Gastrocnemius medialis (tissue), 4 donors: Measurements from ENCODE around the gene AVEN. TPM values are rescaled to one million over a fixed set of nuclear protein-coding genes. Genes with fewer than 3 reads are reported as not detected.
"Not testable (repeated sequence)": the region's sequence is repeated elsewhere in the genome, so short reads cannot be mapped to it uniquely, and the experiment has no call there.

Experiments
- ATAC-seq, 2 donors: fragments of 150-250 bp; one replicate each; pipeline ENCODE4 v1.9.1; 2016
- DNase-seq, 2 donors: peaks; one replicate each; pipeline ENCODE4 v3.0.0-alpha.2; 2019
- H3K27ac ChIP-seq, 4 donors: fragments of 200-600 bp; sonication (generic); 1 replicate in 1 of 4; 2 replicates in 3 of 4; pipeline ENCODE4 v1.5.1; 2016 to 2018; ENCODE audit warnings: mild to moderate bottlenecking in 2 of 4, moderate library complexity in 1 of 4
- H3K27me3 ChIP-seq, 3 donors: fragments of 200-600 bp; sonication (generic) in 2 of 3; 1 replicate in 1 of 3; 2 replicates in 2 of 3; pipeline versions ENCODE4 v1.5.1 to v1.6.0; 2016 to 2019; ENCODE audit warnings: mild to moderate bottlenecking in 1 of 3, moderate library complexity in 1 of 3
- H3K36me3 ChIP-seq, 2 donors: fragments of 200-600 bp; sonication (generic) in 1 of 2; one replicate each; pipeline ENCODE4 v1.5.1; 2017 to 2018
- H3K4me1 ChIP-seq, 2 donors: fragments of 200-600 bp; sonication (generic) in 1 of 2; one replicate each; pipeline ENCODE4 v1.5.1; 2016 to 2017; ENCODE audit warnings: mild to moderate bottlenecking in 2 of 2
- H3K4me3 ChIP-seq, 4 donors: fragments of 200-600 bp; sonication (generic) in 3 of 4; 1 replicate in 1 of 4; 2 replicates in 3 of 4; pipeline ENCODE4 v1.5.1; 2016 to 2019; ENCODE audit warnings: mild to moderate bottlenecking in 2 of 4
- H3K9me3 ChIP-seq, 3 donors: fragments of 200-600 bp; sonication (generic) in 2 of 3; 1 replicate in 1 of 3; 2 replicates in 2 of 3; pipeline ENCODE4 v1.5.1; 2016 to 2019
- POLR2A ChIP-seq, 2 donors: fragments of 450-650 bp; IDR thresholded peaks; one replicate each; pipeline ENCODE4 v1.6.1; 2017; ENCODE audit warnings: antibody characterized with exemption in 2 of 2, mild to moderate bottlenecking in 2 of 2, moderate library complexity in 2 of 2
- in situ Hi-C, 4 donors: fragments of 200-750 bp; cut with MboI; loops; one replicate each; pipeline versions ENCODE4 v1.15.0 to v1.8.0; 2017; ENCODE audit warnings: low sequenced_read_pairs in 4 of 4
- intact Hi-C: fragments of 100-400 bp; cut with DNase I; formaldehyde crosslinking; loops from one replicate; pipeline ENCODE4 v1.15.1; 2023; ENCODE audit warnings: low total_unique reads
- total RNA-seq, 4 donors: library from RNA; depleted of rRNA; stranded (reverse); fragments of >200 nt; gene quantifications; one replicate each; pipeline versions ENCODE4 v1.1.0 to v1.2.3, GENCODE V29; 2016
- TF ChIP-seq, protein P1 (sequence below), 5 experiments: fragments of 450-650 bp in 3 of 5; fragments of 200-600 bp in 2 of 5; sonication (generic) in 2 of 5; IDR thresholded peaks in 4 of 5; conservative IDR thresholded peaks in 1 of 5; 1 replicate in 4 of 5; 2 replicates in 1 of 5; pipeline ENCODE4 v1.5.1; 2016 to 2019; ENCODE audit warnings: antibody characterized with exemption in 5 of 5, mild to moderate bottlenecking in 3 of 5, moderate library complexity in 3 of 5

Gene AVEN
- total RNA-seq, 4 donors from 2014 or later = 17.4 to 36.2 (median 21.5) TPM

DNA sequence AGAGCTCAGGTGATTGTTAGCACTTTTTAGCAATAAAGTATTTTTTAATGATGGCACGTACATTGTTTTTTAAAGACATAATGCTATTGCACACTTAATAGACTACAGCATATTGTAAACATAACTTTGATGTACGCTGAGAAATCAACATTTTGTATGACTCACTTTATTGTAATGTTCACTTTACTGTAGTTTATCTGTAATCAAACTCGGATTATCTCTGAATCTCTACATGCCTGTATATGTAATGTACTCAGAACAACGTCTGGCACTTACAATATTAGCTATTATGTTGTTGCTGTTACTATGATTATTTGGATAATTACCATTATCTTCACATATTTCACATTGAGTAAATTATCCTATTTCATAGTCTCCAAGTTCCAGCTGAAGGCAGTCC lies 208.7 kb downstream of the AVEN start:
- ATAC-seq (no peak), DNase-seq (no peak)
- in situ Hi-C loops = no loop called here
- intact Hi-C loops = no loop called here
- no peak overlapping the region for H3K27ac ChIP-seq
- no peaks in the 10 kb centered on the region for H3K9me3 ChIP-seq
- no peak overlapping the region for H3K4me3 ChIP-seq
- no peak for TF ChIP-seq POLR2A (IDR thresholded peaks at IDR 0.05)
- TF ChIP-seq, protein P1, sequence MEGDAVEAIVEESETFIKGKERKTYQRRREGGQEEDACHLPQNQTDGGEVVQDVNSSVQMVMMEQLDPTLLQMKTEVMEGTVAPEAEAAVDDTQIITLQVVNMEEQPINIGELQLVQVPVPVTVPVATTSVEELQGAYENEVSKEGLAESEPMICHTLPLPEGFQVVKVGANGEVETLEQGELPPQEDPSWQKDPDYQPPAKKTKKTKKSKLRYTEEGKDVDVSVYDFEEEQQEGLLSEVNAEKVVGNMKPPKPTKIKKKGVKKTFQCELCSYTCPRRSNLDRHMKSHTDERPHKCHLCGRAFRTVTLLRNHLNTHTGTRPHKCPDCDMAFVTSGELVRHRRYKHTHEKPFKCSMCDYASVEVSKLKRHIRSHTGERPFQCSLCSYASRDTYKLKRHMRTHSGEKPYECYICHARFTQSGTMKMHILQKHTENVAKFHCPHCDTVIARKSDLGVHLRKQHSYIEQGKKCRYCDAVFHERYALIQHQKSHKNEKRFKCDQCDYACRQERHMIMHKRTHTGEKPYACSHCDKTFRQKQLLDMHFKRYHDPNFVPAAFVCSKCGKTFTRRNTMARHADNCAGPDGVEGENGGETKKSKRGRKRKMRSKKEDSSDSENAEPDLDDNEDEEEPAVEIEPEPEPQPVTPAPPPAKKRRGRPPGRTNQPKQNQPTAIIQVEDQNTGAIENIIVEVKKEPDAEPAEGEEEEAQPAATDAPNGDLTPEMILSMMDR (IDR thresholded peaks at IDR 0.05 in 4 of 5, conservative IDR thresholded peaks at IDR 0.05 in 1 of 5) = no peak
- no peaks in the 10 kb centered on the region for H3K4me1 ChIP-seq
- no peaks in the 10 kb centered on the region for H3K27me3 ChIP-seq
- peaks cover 0 to 7% of the 10 kb centered on the region in 2 donors for H3K36me3 ChIP-seq

DNA sequence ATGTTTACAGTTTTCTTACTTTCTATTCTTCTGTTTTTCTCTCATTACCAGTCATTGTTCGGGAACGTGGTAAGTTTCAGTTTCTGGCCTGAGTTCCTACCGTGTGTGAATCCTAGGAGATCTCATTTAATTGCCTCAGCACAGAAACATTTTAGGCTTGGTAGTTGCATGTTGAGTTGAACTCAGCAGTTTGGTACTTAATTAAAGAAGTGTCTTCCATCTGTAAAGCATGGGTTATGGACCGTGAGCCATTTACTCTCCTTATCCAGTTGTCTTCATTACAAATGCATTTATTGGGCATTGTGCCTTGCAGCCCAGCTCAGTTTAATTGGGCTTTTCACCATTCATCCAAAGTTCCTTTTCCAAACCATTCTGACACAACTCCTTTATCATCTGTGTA lies 212.8 kb downstream of the AVEN start:
- Histone ChIP-seq H3K4me3 (no peak overlapping the region), H3K27ac (no peak overlapping the region), H3K36me3 (peaks cover 0 to 7% of the 10 kb centered on the region in 2 donors), H3K9me3 (no peaks in the 10 kb centered on the region), H3K27me3 (no peaks in the 10 kb centered on the region), H3K4me1 (no peaks in the 10 kb centered on the region)
- ATAC-seq (no peak), DNase-seq (no peak)
- intact Hi-C loops = no loop called here
- in situ Hi-C loops = no loop called here
- TF ChIP-seq POLR2A (IDR thresholded peaks at IDR 0.05) = no peak
- TF ChIP-seq, protein P1 (IDR thresholded peaks at IDR 0.05 in 4 of 5, conservative IDR thresholded peaks at IDR 0.05 in 1 of 5) = no peak

DNA sequence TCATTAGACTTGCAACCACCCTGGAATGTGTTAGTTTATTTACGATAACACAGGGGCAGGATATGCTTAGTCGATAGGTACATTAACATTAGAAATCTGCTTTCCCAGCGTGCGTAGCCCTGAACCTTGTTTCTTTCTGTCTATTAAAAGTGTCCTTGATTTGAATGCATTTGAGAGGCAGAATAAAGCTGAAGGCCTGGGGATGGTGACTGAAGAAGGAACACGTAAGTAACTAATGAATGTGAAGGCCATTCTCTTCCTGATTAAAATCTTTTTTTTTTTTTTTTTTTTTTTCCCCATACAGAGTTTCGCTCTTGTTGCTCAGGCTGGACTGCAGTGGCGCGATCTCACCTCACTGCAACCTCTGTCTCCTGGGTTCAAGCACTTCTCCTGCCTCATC lies 213.6 kb downstream of the AVEN start:
- DNase-seq = no peak
- Histone ChIP-seq H3K4me3 (no peak overlapping the region), H3K27ac (no peak overlapping the region), H3K27me3 (no peaks in the 10 kb centered on the region), H3K4me1 (no peaks in the 10 kb centered on the region), H3K9me3 (no peaks in the 10 kb centered on the region), H3K36me3 (peaks cover 0 to 7% of the 10 kb centered on the region in 2 donors)
- in situ Hi-C loops (no loop called here), intact Hi-C loops (no loop called here)
- ATAC-seq = no peak
- TF ChIP-seq, protein P1 (IDR thresholded peaks at IDR 0.05 in 4 of 5, conservative IDR thresholded peaks at IDR 0.05 in 1 of 5) = no peak
- no peak for TF ChIP-seq POLR2A (IDR thresholded peaks at IDR 0.05)

DNA sequence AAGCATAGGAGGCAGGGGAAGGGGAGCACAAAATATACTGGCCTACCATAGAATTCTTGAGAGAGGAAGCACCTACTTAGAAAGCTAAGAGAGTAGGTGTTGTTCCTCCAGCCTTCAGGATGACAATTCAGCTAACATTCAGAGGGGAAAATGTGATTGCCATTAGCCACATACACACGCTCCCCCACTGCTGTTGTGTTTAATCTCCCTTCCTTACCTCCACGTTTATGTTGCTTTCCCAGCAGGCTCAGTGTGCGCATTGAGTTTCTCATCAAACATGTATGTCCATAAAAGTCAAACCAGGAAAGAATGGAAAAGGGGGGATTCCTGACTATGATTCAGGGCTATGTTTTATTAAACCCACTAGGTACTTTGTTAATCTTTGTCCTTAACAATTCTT lies 215.9 kb downstream of the AVEN start:
- TF ChIP-seq, protein P1 (IDR thresholded peaks at IDR 0.05 in 4 of 5, conservative IDR thresholded peaks at IDR 0.05 in 1 of 5) = no peak
- no peak for TF ChIP-seq POLR2A (IDR thresholded peaks at IDR 0.05)
- no peaks in the 10 kb centered on the region for H3K4me1 ChIP-seq
- H3K27ac ChIP-seq = no peak overlapping the region
- no peaks in the 10 kb centered on the region for H3K27me3 ChIP-seq
- intact Hi-C loops (no loop called here), in situ Hi-C loops (no loop called here)
- no peak overlapping the region for H3K4me3 ChIP-seq
- H3K36me3 ChIP-seq = peaks cover 0 to 4% of the 10 kb centered on the region in 2 donors
- DNase-seq (no peak), ATAC-seq (no peak)
- no peaks in the 10 kb centered on the region for H3K9me3 ChIP-seq

DNA sequence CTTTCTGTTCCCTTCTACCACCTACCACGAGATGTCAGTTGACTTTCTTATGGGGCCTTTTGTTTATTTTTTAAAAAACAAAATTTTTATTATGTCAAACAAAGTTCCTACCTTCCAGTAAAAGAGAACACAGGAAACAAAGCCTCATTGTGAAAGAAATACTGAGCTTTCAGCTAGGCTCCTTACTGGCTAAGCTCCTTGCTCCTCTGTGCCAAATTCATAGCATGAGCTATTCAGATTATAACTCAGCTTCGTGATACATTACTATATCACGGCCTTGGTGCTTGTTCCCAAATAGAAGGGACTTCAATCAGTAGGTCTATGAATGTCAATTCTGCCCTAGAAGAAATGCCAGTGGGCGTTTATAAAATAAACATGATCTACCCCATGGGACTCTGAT lies 216.5 kb downstream of the AVEN start:
- TF ChIP-seq, protein P1 (IDR thresholded peaks at IDR 0.05 in 4 of 5, conservative IDR thresholded peaks at IDR 0.05 in 1 of 5) = no peak
- no peak overlapping the region for H3K4me3 ChIP-seq
- in situ Hi-C loops = no loop called here
- H3K36me3 ChIP-seq = peaks cover 0 to 4% of the 10 kb centered on the region in 2 donors
- no peaks in the 10 kb centered on the region for H3K4me1 ChIP-seq
- H3K9me3 ChIP-seq = no peaks in the 10 kb centered on the region
- H3K27me3 ChIP-seq = no peaks in the 10 kb centered on the region
- ATAC-seq = no peak
- intact Hi-C loops = no loop called here
- DNase-seq = no peak
- no peak overlapping the region for H3K27ac ChIP-seq

DNA sequence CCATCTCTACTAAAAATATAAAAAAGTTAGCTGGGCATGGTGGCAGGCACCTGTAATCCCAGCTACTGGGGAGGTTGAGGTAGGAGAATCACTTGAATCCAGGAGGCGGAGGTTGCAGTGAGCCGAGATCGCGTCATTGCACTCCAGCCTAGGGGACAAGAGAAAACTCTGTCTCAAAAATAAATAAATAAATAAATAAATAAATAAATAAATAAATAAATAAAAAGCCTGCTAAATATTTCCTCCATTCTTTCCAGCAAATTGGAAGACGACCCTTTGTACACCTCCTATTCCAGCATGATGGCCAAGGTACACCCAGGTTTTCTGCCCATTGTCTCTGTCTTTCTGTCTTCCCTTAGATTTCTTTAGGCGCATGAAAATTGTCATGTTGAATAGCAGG lies 219.5 kb downstream of the AVEN start:
- intact Hi-C loops, ATAC-seq, H3K27me3 ChIP-seq, H3K36me3 ChIP-seq, H3K4me1 ChIP-seq, H3K4me3 ChIP-seq, in situ Hi-C loops, DNase-seq, H3K27ac ChIP-seq, H3K9me3 ChIP-seq: not testable (repeated sequence)
